ENCODE measurements around the gene CEP120.
"Not testable (repeated sequence)": the region's sequence is repeated elsewhere in the genome, so short reads cannot be mapped to it uniquely, and the experiment has no call there.

CEP120 gene

DNA sequence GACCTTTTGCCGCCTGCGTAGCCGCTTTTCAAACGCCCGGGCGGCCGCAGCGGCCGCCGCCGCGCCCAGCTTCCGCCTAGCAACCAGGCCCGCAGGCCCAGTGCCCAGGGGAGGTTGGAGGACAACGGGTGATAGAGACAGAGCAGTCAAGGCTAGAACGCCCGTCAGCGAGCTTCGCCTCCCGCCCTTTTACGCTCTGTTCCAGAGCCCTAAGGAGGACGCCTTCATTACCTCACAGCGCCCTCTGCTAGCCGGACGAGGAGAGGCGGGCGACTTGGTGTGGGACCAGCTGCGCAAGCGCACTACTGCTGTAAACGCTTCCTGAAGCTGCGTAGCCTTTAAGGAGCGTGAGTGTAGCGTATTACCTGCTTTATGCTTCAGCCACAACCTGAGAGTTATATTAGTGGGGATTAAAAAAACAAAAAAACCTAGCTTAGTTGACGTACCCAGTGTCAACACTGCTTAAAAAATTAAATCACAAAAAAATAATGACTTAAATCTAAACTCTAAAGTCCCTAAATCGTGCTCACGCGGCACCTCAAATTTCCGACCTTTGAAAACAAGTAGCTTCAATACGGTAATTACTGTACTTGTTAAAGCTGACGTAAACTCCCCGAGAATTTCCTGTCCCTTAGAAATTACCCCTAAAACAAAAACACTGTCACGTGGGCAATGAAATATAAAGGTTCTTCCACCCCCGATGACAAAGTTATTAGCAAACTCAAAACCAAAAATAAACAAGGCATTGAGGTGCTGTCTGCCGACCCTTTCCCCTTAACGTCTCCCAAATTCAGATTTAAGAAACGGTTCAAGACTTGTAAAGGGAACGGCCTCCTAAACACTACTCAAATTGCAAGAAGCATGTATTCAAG is at the start of gene CEP120:
CEP120 (minus strand) TSS at position 126 of the 872 bp plus-strand sequence. CDS start 405 bp downstream, outside the sequence.
- peak; percentile 99 for DNase-seq (ENCODE audit: extremely low read depth, low read depth)
- TF ChIP-seq, protein P1, sequence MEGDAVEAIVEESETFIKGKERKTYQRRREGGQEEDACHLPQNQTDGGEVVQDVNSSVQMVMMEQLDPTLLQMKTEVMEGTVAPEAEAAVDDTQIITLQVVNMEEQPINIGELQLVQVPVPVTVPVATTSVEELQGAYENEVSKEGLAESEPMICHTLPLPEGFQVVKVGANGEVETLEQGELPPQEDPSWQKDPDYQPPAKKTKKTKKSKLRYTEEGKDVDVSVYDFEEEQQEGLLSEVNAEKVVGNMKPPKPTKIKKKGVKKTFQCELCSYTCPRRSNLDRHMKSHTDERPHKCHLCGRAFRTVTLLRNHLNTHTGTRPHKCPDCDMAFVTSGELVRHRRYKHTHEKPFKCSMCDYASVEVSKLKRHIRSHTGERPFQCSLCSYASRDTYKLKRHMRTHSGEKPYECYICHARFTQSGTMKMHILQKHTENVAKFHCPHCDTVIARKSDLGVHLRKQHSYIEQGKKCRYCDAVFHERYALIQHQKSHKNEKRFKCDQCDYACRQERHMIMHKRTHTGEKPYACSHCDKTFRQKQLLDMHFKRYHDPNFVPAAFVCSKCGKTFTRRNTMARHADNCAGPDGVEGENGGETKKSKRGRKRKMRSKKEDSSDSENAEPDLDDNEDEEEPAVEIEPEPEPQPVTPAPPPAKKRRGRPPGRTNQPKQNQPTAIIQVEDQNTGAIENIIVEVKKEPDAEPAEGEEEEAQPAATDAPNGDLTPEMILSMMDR (IDR thresholded peaks at IDR 0.05; ENCODE audit: low read depth, low read length) = peak; percentile 78

DNA sequence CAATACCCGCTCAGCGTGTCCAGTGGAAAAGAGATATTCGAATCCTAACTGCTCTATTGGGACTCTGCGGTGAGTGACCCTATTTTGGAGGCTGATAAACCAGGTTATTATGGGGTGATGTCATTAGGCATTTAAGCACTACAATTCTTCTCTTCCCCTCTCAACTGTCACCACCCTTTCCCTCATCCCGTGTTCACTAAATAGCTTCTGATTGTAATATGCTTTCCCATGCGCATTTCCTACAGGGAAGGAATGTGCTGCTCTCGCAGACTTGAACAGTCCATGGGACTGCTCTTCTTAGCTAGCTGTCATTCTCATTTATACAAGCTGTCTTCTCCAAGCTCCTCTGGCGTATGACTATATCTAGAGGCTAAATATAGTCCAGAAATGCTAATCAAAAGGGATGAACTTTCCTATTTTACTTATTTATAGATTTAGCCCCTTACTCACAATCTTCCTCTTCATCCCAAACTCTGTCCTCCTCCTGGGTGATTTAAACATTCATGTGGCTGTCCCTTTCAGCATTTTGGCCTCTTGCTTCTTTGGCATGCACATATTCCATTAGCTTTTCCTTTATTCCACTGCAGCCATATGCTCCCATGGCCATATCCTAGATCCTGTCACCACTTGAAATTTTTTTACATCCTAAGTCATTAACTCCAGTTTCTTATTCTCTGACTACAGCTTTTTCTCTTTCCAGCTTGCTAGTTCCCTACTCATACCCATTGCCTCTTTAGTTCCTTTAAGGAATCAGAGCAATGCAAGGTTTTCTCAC is 49.1 kb upstream of the CEP120 start:
- DNase-seq (ENCODE audit: extremely low read depth, low read depth) = no peak
- TF ChIP-seq, protein P1 (IDR thresholded peaks at IDR 0.05; ENCODE audit: low read depth, low read length) = no peak

DNA sequence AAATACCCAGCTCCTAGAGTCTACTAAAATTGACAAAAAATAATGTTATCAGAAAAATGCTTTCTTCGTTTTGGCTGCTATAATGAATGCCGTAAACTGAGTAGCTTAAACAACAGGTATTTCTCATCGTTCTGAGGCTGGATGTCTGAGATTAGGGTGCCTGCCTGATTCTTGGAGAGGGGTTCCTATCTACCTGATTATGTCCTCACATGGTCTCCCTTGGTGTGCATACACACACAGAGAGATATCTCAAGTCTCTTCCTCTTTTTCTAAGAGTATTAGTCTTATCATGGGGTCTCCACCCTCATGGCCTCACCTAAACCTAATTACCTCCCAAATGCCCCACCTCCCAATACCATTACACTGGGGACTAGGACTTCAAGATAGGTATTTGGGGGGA is 48.2 kb upstream of the CEP120 start:
- no peak for DNase-seq (ENCODE audit: extremely low read depth, low read depth)
- TF ChIP-seq, protein P1 (IDR thresholded peaks at IDR 0.05; ENCODE audit: low read depth, low read length) = no peak

DNA sequence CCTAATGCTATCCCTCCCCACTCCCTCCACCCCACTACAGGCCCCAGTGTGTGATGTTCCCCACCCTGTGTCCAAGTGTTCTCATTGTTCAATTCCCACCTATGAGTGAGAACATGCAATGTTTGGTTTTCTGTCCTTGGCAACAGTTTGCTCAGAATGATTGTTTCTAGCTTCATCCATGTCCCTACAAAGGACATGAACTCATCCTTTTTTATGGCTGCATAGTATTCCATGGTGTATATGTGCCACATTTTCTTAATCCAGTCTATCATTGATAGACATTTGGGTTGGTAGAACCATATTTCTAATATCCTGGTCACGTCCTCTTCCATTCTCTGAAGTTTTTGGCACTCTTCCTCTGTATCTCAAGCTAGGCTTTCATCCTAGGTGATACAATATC is 43.6 kb upstream of the CEP120 start:
- DNase-seq (ENCODE audit: extremely low read depth, low read depth) = not testable (repeated sequence)

DNA sequence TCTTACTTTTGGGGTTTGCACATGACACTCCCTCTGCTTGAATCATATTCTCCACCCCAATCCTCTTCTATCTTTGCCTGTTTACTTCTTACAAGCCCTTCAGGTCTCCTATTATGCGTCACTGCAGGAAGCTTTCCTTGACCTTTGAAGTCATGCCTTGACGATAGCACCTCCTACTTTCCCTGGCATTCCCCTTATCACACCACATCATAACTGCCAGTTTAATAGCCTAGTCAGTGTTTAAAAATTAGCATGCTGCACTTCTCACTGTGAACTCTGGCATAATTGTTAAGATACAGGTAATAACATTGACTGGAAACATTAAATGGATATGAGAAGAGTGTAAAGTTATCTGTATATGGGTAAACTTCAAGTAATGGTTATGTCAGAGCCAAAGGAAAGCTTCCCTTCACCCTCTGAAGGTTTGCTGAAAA is 37.1 kb upstream of the CEP120 start:
- TF ChIP-seq, protein P1 (IDR thresholded peaks at IDR 0.05; ENCODE audit: low read depth, low read length) = no peak

DNA sequence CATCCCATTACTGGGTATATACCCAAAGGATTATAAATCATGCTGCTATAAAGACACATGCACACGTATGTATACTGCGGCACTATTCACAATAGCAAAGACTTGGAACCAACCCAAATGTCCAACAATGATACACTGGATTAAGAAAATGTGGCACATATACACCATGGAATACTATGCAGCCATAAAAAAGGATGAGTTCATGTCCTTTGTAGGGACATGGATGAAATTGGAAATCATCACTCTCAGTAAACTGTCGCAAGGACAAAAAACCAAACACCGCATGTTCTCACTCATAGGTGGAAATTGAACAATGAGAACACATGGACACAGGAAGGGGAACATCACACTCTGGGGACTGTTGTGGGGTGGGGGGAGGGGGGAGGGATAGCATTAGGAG is 35.8 kb upstream of the CEP120 start:
- DNase-seq (ENCODE audit: extremely low read depth, low read depth) = not testable (repeated sequence)

More for the DNA sequence above, 37.1 kb upstream of the CEP120 start:
- no peak for DNase-seq (ENCODE audit: extremely low read depth, low read depth)

DNA sequence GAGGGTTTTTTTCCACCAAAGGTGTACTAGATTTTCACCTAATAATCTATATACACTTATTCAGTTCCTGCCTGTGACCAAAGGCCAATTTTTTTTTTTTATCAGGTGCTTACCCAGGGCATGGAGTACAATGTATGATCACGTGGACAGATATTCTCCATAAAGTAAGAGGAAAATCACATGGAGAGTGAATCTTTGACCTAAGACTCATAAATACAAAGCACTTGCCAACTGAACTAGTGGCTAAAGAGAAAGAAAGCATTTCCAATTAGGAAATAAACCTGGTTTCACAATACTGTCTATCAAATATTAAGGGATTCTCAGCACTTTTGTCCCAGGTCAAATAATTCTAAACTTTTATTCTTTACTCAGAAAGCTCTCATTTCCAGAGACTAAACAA is 33.0 kb upstream of the CEP120 start:
- DNase-seq (ENCODE audit: extremely low read depth, low read depth) = no peak

DNA sequence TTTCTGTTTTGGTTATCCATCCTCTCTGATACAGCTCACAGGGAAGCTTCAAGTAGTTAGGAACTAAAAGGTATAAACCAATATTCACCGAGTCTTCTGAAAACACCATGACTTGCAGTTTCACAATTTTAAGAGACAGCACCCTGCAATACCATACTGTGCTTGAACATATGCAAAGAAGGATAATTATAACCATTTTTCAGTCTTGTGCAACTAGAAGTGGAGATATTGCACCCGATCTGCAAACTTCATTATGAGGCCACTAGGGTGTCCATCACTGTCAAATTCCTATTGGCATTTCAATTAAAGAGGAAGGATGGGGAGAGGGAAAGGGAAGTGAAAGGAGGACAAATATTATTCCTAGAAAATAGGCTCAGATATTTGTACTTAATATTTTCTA is 32.4 kb upstream of the CEP120 start:
- TF ChIP-seq, protein P1 (IDR thresholded peaks at IDR 0.05; ENCODE audit: low read depth, low read length) = no peak
- DNase-seq (ENCODE audit: extremely low read depth, low read depth) = no peak

More for the DNA sequence above, 33.0 kb upstream of the CEP120 start:
- TF ChIP-seq, protein P1 (IDR thresholded peaks at IDR 0.05; ENCODE audit: low read depth, low read length) = no peak

Measured in AG09319 (cell line).